Caco-2 (cell line): ENCODE measurements around the gene PDX1. TPM values are rescaled to one million over a fixed set of nuclear protein-coding genes. Genes with fewer than 3 reads are reported as not detected.

ENCODE experiments used
- BruUV-seq: library from RNA; stranded (reverse); fragments of 400-500 nt; replicated peaks from 2 replicates; lab custom pipeline; 2021; lab: Mats Ljungman, UMichigan
- CTCF ChIA-PET: fragments of 300-600 bp; sonication (Branson Sonifier 250); formaldehyde crosslinking; loops from one replicate; lab custom pipeline; 2022; ENCODE audit warnings: antibody characterized with exemption; lab: Charles Lee
- POLR2A ChIA-PET: fragments of 300-600 bp; sonication (Branson Sonifier 250); formaldehyde crosslinking; loops from one replicate; lab custom pipeline; 2022; ENCODE audit warnings: antibody characterized with exemption; lab: Charles Lee
- DNase-seq, 2 experiments: peaks; one replicate each; pipeline versions ENCODE4 v3.0.0 to v3.0.0-alpha.2; 2020 to 2022
- H3K27me3 ChIP-seq: replicated peaks from 2 replicates; pipeline ENCODE4 v1.6.0; 2011; ENCODE audit warnings: low read length; ENCODE audit not compliant: control insufficient read depth, insufficient read depth
- H3K36me3 ChIP-seq: 2 replicates; pipeline ENCODE4 v1.5.1; 2011; ENCODE audit warnings: low read length; ENCODE audit not compliant: control insufficient read depth, insufficient read depth
- H3K4me1 ChIP-seq: fragments of 250-450 bp; sonication (Bioruptor Pico); 2 replicates; pipeline ENCODE4 v1.5.1; 2020; ENCODE audit warnings: mild to moderate bottlenecking
- H3K4me3 ChIP-seq: 2 replicates; pipeline ENCODE4 v1.5.1; 2011; ENCODE audit warnings: low read depth, mild to moderate bottlenecking, control low read depth, low read length
- H3K9me3 ChIP-seq: fragments of 250-450 bp; sonication (Bioruptor Pico); 2 replicates; pipeline ENCODE4 v1.5.1; 2020; ENCODE audit warnings: mild to moderate bottlenecking, moderate library complexity
- H3K27ac Mint-ChIP-seq: one replicate; pipeline ENCODE4 v1.8.0; 2022; ENCODE audit warnings: mixed read lengths; ENCODE audit not compliant: unreplicated experiment
- H3K27me3 Mint-ChIP-seq: one replicate; pipeline ENCODE4 v1.8.0; 2022; ENCODE audit warnings: mixed read lengths; ENCODE audit not compliant: insufficient read depth, unreplicated experiment
- H3K36me3 Mint-ChIP-seq: one replicate; pipeline ENCODE4 v1.8.0; 2022; ENCODE audit warnings: mild to moderate bottlenecking, mixed read lengths; ENCODE audit not compliant: insufficient read depth, unreplicated experiment
- H3K4me1 Mint-ChIP-seq: one replicate; pipeline ENCODE4 v1.8.0; 2022; ENCODE audit warnings: low read depth, mixed read lengths; ENCODE audit not compliant: unreplicated experiment
- H3K4me3 Mint-ChIP-seq: one replicate; pipeline ENCODE4 v1.8.0; 2022; ENCODE audit warnings: mild to moderate bottlenecking, moderate library complexity, mixed read lengths; ENCODE audit not compliant: unreplicated experiment
- H3K9me3 Mint-ChIP-seq: one replicate; pipeline ENCODE4 v1.8.0; 2022; ENCODE audit warnings: mixed read lengths; ENCODE audit not compliant: unreplicated experiment
- intact Hi-C: fragments of 100-400 bp; cut with micrococcal nuclease; formaldehyde crosslinking; loops from one replicate; pipeline ENCODE4 v1.10.0; 2022; ENCODE audit not compliant: unreplicated experiment
- total RNA-seq: library from RNA; stranded (reverse); gene quantifications from 2 replicates; pipeline ENCODE4 v1.2.3, GENCODE V29; 2022
- TF ChIP-seq, protein P1 (sequence below), 2 experiments: fragments of 200-600 bp in 1 of 2; IDR thresholded peaks; 1 replicate in 1 of 2; 2 replicates in 1 of 2; pipeline versions ENCODE4 v1.5.1 to v1.8.0; 2011 to 2022; ENCODE audit warnings: antibody characterized with exemption in 1 of 2, control low read depth in 1 of 2, inconsistent platforms in 1 of 2, low read depth in 1 of 2, low read length in 1 of 2, mild to moderate bottlenecking in 1 of 2, moderate library complexity in 1 of 2; ENCODE audit not compliant: insufficient read depth in 1 of 2, severe bottlenecking in 1 of 2, unreplicated experiment in 1 of 2

The PDX1 gene
- total RNA-seq, 1 experiment from 2014 or later, result 3.7 TPM

DNA sequence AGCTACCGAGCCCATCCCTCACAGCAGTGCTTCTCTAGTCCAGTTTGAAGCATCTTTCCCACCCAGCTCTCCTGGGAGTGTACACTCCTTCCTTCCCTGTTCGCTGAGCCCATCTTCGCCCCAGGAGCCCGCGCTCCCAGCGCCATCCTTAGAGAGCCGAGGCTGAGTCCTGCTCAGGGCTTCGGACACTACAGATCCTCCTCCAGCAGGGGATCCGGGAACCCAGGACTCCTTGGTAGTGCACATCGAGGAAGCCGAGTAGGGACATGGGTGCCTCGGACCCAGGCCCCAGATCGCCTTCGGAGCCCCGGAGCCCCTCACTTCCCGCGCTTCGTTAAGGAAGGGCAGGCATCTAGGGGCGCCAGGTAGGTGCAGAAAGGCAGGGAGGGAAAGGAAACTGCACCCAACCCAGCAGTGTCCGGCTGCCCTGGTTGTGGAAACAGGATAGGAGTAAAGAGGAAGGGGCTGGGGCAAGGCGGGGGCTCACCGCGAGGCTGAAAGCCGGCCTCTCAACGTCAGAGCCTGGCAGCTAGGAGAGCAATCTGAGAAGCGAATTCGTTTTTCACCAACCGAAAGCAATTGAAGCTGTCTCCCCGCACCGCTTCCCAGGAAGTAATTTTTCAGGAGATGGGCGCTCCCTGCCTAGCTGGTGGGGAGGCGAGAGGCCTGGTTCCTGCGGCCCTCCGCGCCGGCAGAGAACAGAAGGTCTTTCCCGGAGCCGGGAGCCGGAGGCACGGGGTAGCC, 1.0 kb downstream of the PDX1 start:
- CTCF ChIA-PET, result interaction anchor here (0.6 to 2.7 kb wide), 5 partner anchors 33 to 68 kb away, joined by 3 to 26 read pairs (median 6); no protein-coding TSS in a partner anchor
- Mint-ChIP-seq H3K9me3 (no peaks in the 10 kb centered on the region), H3K36me3 (peaks cover 7% of the 10 kb centered on the region), H3K4me3 (peak overlapping the region; percentile 96), H3K27me3 (no peaks in the 10 kb centered on the region), H3K4me1 (peaks cover under 1% of the 10 kb centered on the region), H3K27ac (peak overlapping the region; percentile 68)
- peak; percentile 57 to 68 for DNase-seq
- POLR2A ChIA-PET, result interaction anchor here (0.9 kb wide), 1 partner anchor 34 kb away, joined by 4 read pairs; no protein-coding TSS in a partner anchor
- H3K4me3 ChIP-seq, result peak overlapping the region; percentile 83
- H3K4me1 ChIP-seq, result peaks cover 20% of the 10 kb centered on the region
- TF ChIP-seq, protein P1, sequence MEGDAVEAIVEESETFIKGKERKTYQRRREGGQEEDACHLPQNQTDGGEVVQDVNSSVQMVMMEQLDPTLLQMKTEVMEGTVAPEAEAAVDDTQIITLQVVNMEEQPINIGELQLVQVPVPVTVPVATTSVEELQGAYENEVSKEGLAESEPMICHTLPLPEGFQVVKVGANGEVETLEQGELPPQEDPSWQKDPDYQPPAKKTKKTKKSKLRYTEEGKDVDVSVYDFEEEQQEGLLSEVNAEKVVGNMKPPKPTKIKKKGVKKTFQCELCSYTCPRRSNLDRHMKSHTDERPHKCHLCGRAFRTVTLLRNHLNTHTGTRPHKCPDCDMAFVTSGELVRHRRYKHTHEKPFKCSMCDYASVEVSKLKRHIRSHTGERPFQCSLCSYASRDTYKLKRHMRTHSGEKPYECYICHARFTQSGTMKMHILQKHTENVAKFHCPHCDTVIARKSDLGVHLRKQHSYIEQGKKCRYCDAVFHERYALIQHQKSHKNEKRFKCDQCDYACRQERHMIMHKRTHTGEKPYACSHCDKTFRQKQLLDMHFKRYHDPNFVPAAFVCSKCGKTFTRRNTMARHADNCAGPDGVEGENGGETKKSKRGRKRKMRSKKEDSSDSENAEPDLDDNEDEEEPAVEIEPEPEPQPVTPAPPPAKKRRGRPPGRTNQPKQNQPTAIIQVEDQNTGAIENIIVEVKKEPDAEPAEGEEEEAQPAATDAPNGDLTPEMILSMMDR (IDR thresholded peaks at IDR 0.05; ENCODE audit: insufficient read depth in 1 of 2, low read depth in 1 of 2, low read length in 1 of 2, severe bottlenecking in 1 of 2, unreplicated experiment in 1 of 2), result peak in 1 of 2 experiments; percentile 19
- no TSS peak for BruUV-seq
- intact Hi-C loops, result loop anchor here (1.0 kb wide), 1 partner anchor 32 kb away; no protein-coding TSS in a partner anchor
- no peaks in the 10 kb centered on the region for H3K36me3 ChIP-seq
- no peaks in the 10 kb centered on the region for H3K27me3 ChIP-seq
- no peaks in the 10 kb centered on the region for H3K9me3 ChIP-seq

DNA sequence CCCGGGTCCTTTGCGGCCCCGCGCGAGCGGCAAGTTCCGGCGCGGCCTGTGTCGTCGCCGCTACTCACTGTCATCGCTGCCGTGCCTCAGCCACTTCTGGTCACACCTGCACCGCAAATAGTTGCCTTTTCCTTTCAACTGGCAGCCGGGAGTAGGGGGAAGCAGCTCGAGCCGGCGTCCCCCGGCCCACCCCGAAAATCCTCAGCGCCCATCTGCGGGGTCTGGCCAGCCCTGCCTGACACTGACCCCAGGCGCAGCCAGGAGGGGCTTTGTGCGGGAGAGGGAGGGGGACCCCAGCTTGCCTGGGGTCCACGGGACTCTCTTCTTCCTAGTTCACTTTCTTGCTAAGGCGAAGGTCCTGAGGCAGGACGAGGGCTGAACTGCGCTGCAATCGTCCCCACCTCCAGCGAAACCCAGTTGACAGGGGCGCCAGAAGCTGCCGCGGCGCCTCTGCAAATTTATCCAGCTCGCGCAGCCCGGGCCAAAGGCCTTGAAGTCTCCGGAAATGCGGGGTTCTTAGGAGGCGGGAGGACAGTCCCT, 1.7 kb downstream of the PDX1 start:
- Histone ChIP-seq H3K9me3 (no peaks in the 10 kb centered on the region), H3K4me1 (peaks cover 19% of the 10 kb centered on the region), H3K36me3 (no peaks in the 10 kb centered on the region), H3K4me3 (peak overlapping the region; percentile 83), H3K27me3 (no peaks in the 10 kb centered on the region)
- no peak for DNase-seq
- Mint-ChIP-seq H3K36me3 (peaks cover 7% of the 10 kb centered on the region), H3K27ac (peak overlapping the region; percentile 68), H3K4me1 (no peaks in the 10 kb centered on the region), H3K4me3 (peak overlapping the region; percentile 96), H3K27me3 (no peaks in the 10 kb centered on the region), H3K9me3 (no peaks in the 10 kb centered on the region)
- CTCF ChIA-PET, result interaction anchor here (0.6 to 2.7 kb wide), 2 partner anchors 32 to 68 kb away, joined by 3 to 26 read pairs; no protein-coding TSS in a partner anchor
- POLR2A ChIA-PET, result interaction anchor here (0.9 kb wide), 1 partner anchor 33 kb away, joined by 4 read pairs; no protein-coding TSS in a partner anchor
- intact Hi-C loops, result no loop called here
- no TSS peak for BruUV-seq
- TF ChIP-seq, protein P1 (IDR thresholded peaks at IDR 0.05; ENCODE audit: insufficient read depth in 1 of 2, low read depth in 1 of 2, low read length in 1 of 2, severe bottlenecking in 1 of 2, unreplicated experiment in 1 of 2), result no peak
